ENCODE data around the gene ZNF212. TPM values are rescaled to one million over a fixed set of nuclear protein-coding genes. Genes with fewer than 3 reads are reported as not detected.

Gene ZNF212
- total RNA-seq, 1 experiment from 2014 or later, result 18.6 TPM

DNA sequence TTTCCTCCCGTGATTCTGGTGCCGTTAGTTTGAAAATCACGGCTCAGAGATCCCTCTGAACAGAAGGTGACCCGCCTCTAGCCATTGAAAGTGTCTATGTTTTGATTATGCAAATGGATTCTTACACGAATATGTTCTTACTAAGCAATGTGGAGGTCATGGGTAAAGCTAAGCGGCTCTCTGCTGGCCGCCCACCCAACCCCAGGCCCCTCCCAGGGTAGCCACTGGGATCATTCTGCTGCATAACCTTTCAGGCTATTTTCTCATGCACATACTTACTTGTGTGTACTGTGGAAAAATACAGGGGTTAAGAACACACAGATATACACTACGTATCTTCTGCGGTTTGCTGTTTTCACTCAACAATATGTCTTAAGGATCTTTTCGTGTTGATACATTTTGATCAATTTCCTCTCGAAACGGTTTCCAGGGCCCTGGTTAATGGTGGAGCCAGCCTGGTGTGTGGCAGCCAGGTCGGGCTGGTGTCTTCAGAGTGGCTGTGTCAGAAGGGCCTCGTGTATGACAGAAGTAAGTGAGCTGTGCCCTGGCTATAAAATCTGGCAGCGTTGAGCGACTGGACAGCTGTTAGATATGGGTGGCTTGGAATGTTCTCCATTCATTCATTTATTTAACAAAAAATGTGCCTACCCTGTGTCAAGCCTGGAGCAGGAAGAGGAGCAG lies 52.5 kb downstream of the ZNF212 start:
- H3K4me1 Mint-ChIP-seq (ENCODE audit: low read depth, unreplicated experiment), result no peaks in the 10 kb centered on the region
- BruUV-seq (replicated peaks), result no TSS peak
- intact Hi-C loops (cut with micrococcal nuclease; ENCODE audit: unreplicated experiment), result no loop called here
- Histone ChIP-seq H3K4me3 (ENCODE audit: low read depth, low read length) (no peak overlapping the region), H3K27me3 (replicated peaks; ENCODE audit: control insufficient read depth, insufficient read depth, low read length) (no peaks in the 10 kb centered on the region), H3K4me1 (no peaks in the 10 kb centered on the region), H3K36me3 (ENCODE audit: control insufficient read depth, insufficient read depth, low read length) (no peaks in the 10 kb centered on the region), H3K9me3 (no peaks in the 10 kb centered on the region)
- no peak for DNase-seq
- no peaks in the 10 kb centered on the region for H3K27me3 Mint-ChIP-seq (ENCODE audit: insufficient read depth, unreplicated experiment)
- H3K4me3 Mint-ChIP-seq (ENCODE audit: unreplicated experiment), result no peak overlapping the region
- TF ChIP-seq, protein P1, sequence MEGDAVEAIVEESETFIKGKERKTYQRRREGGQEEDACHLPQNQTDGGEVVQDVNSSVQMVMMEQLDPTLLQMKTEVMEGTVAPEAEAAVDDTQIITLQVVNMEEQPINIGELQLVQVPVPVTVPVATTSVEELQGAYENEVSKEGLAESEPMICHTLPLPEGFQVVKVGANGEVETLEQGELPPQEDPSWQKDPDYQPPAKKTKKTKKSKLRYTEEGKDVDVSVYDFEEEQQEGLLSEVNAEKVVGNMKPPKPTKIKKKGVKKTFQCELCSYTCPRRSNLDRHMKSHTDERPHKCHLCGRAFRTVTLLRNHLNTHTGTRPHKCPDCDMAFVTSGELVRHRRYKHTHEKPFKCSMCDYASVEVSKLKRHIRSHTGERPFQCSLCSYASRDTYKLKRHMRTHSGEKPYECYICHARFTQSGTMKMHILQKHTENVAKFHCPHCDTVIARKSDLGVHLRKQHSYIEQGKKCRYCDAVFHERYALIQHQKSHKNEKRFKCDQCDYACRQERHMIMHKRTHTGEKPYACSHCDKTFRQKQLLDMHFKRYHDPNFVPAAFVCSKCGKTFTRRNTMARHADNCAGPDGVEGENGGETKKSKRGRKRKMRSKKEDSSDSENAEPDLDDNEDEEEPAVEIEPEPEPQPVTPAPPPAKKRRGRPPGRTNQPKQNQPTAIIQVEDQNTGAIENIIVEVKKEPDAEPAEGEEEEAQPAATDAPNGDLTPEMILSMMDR (IDR thresholded peaks at IDR 0.05; ENCODE audit: insufficient read depth in 1 of 2, low read depth in 1 of 2, low read length in 1 of 2, severe bottlenecking in 1 of 2, unreplicated experiment in 1 of 2), result no peak
- POLR2A ChIA-PET, result no interaction called here
- H3K9me3 Mint-ChIP-seq (ENCODE audit: unreplicated experiment), result no peaks in the 10 kb centered on the region
- CTCF ChIA-PET, result no interaction called here
- no peaks in the 10 kb centered on the region for H3K36me3 Mint-ChIP-seq (ENCODE audit: insufficient read depth, unreplicated experiment)
- H3K27ac Mint-ChIP-seq (ENCODE audit: unreplicated experiment), result no peak overlapping the region

- BruUV-seq (replicated peaks), result no TSS peak
- H3K27ac Mint-ChIP-seq (ENCODE audit: unreplicated experiment), result no peak overlapping the region
- intact Hi-C loops (cut with micrococcal nuclease; ENCODE audit: unreplicated experiment), result no loop called here
- TF ChIP-seq, protein P1 (IDR thresholded peaks at IDR 0.05; ENCODE audit: insufficient read depth in 1 of 2, low read depth in 1 of 2, low read length in 1 of 2, severe bottlenecking in 1 of 2, unreplicated experiment in 1 of 2), result no peak
- Histone ChIP-seq H3K4me3 (ENCODE audit: low read depth, low read length) (no peak overlapping the region), H3K4me1 (no peaks in the 10 kb centered on the region), H3K36me3 (ENCODE audit: control insufficient read depth, insufficient read depth, low read length) (no peaks in the 10 kb centered on the region), H3K27me3 (replicated peaks; ENCODE audit: control insufficient read depth, insufficient read depth, low read length) (no peaks in the 10 kb centered on the region), H3K9me3 (no peaks in the 10 kb centered on the region)
- POLR2A ChIA-PET, result no interaction called here
- DNase-seq, result no peak
- CTCF ChIA-PET, result no interaction called here
- H3K36me3 Mint-ChIP-seq (ENCODE audit: insufficient read depth, unreplicated experiment), result no peaks in the 10 kb centered on the region
- H3K27me3 Mint-ChIP-seq (ENCODE audit: insufficient read depth, unreplicated experiment), result no peaks in the 10 kb centered on the region
- H3K9me3 Mint-ChIP-seq (ENCODE audit: unreplicated experiment), result no peaks in the 10 kb centered on the region
- no peaks in the 10 kb centered on the region for H3K4me1 Mint-ChIP-seq (ENCODE audit: low read depth, unreplicated experiment)
- no peak overlapping the region for H3K4me3 Mint-ChIP-seq (ENCODE audit: unreplicated experiment)
These were observed 53.0 kb downstream of the ZNF212 start for GRCh38 chr7:149292462-149292823.

- ChIA-PET POLR2A (no interaction called here), CTCF (no interaction called here)
- Mint-ChIP-seq H3K27me3 (ENCODE audit: insufficient read depth, unreplicated experiment) (no peaks in the 10 kb centered on the region), H3K36me3 (ENCODE audit: insufficient read depth, unreplicated experiment) (no peaks in the 10 kb centered on the region), H3K27ac (ENCODE audit: unreplicated experiment) (no peak overlapping the region), H3K4me1 (ENCODE audit: low read depth, unreplicated experiment) (no peaks in the 10 kb centered on the region), H3K9me3 (ENCODE audit: unreplicated experiment) (no peaks in the 10 kb centered on the region), H3K4me3 (ENCODE audit: unreplicated experiment) (no peak overlapping the region)
- no peak overlapping the region for H3K4me3 ChIP-seq (ENCODE audit: low read depth, low read length)
- TF ChIP-seq, protein P1 (IDR thresholded peaks at IDR 0.05; ENCODE audit: insufficient read depth in 1 of 2, low read depth in 1 of 2, low read length in 1 of 2, severe bottlenecking in 1 of 2, unreplicated experiment in 1 of 2), result no peak
- H3K36me3 ChIP-seq (ENCODE audit: control insufficient read depth, insufficient read depth, low read length), result no peaks in the 10 kb centered on the region
- intact Hi-C loops (cut with micrococcal nuclease; ENCODE audit: unreplicated experiment), result no loop called here
- H3K4me1 ChIP-seq, result no peaks in the 10 kb centered on the region
- H3K9me3 ChIP-seq, result no peaks in the 10 kb centered on the region
- BruUV-seq (replicated peaks), result no TSS peak
- no peaks in the 10 kb centered on the region for H3K27me3 ChIP-seq (replicated peaks; ENCODE audit: control insufficient read depth, insufficient read depth, low read length)
- no peak for DNase-seq
These were observed 53.9 kb downstream of the ZNF212 start for GRCh38 chr7:149293338-149293737.
